ENCODE measurements around the gene PDZD2. TPM values are rescaled to one million over a fixed set of nuclear protein-coding genes. Genes with fewer than 3 reads are reported as not detected.

Gene PDZD2
- total RNA-seq, 1 experiment from 2014 or later = 23.0 TPM

- intact Hi-C loops (cut with micrococcal nuclease) = no loop called here
- CTCF ChIA-PET = interaction anchor here (1.0 to 2.7 kb wide), 2 partner anchors 16 to 265 kb away, joined by 3 to 10 read pairs; no protein-coding TSS in a partner anchor
- TF ChIP-seq CTCF (IDR thresholded peaks at IDR 0.05; ENCODE audit: unreplicated experiment) = no peak
- no peak for DNase-seq (ENCODE audit: unreplicated experiment)
- POLR2A ChIA-PET = interaction anchor here (1.0 kb wide), 1 partner anchor 13 kb away, joined by 3 read pairs; no protein-coding TSS in a partner anchor
- H3K4me1 Mint-ChIP-seq (ENCODE audit: insufficient read depth, unreplicated experiment) = no peaks in the 10 kb centered on the region
- peaks cover 76% of the 10 kb centered on the region for H3K36me3 Mint-ChIP-seq (ENCODE audit: insufficient read depth, unreplicated experiment)
- H3K27ac Mint-ChIP-seq (ENCODE audit: low read depth, unreplicated experiment) = no peak overlapping the region
- no peaks in the 10 kb centered on the region for H3K27me3 Mint-ChIP-seq (ENCODE audit: insufficient read depth, unreplicated experiment)
- no TSS peak for BruUV-seq (replicated peaks)
- H3K4me3 Mint-ChIP-seq (ENCODE audit: unreplicated experiment) = no peak overlapping the region
- H3K9me3 Mint-ChIP-seq (ENCODE audit: unreplicated experiment) = no peaks in the 10 kb centered on the region
These were observed 450.4 kb downstream of the PDZD2 start for GRCh38 chr5:32089146-32090000.

- no peaks in the 10 kb centered on the region for H3K4me1 Mint-ChIP-seq (ENCODE audit: insufficient read depth, unreplicated experiment)
- no peak overlapping the region for H3K27ac Mint-ChIP-seq (ENCODE audit: low read depth, unreplicated experiment)
- no TSS peak for BruUV-seq (replicated peaks)
- intact Hi-C loops (cut with micrococcal nuclease) = no loop called here
- H3K36me3 Mint-ChIP-seq (ENCODE audit: insufficient read depth, unreplicated experiment) = peaks cover 76% of the 10 kb centered on the region
- ChIA-PET POLR2A (no interaction called here), CTCF (interaction anchor here (0.7 to 4.1 kb wide), 4 partner anchors 16 to 521 kb away, joined by 3 to 68 read pairs (median 4); no protein-coding TSS in a partner anchor)
- TF ChIP-seq CTCF (IDR thresholded peaks at IDR 0.05; ENCODE audit: unreplicated experiment) = no peak
- no peaks in the 10 kb centered on the region for H3K27me3 Mint-ChIP-seq (ENCODE audit: insufficient read depth, unreplicated experiment)
- no peak for DNase-seq (ENCODE audit: unreplicated experiment)
- H3K4me3 Mint-ChIP-seq (ENCODE audit: unreplicated experiment) = no peak overlapping the region
- no peaks in the 10 kb centered on the region for H3K9me3 Mint-ChIP-seq (ENCODE audit: unreplicated experiment)
These were observed 451.3 kb downstream of the PDZD2 start for GRCh38 chr5:32090026-32090754.

- CTCF ChIA-PET = interaction anchor here (0.6 to 4.1 kb wide), 7 partner anchors 10 to 521 kb away, joined by 3 to 68 read pairs (median 3); no protein-coding TSS in a partner anchor
- intact Hi-C loops (cut with micrococcal nuclease) = no loop called here
- Mint-ChIP-seq H3K9me3 (ENCODE audit: unreplicated experiment) (no peaks in the 10 kb centered on the region), H3K27me3 (ENCODE audit: insufficient read depth, unreplicated experiment) (no peaks in the 10 kb centered on the region), H3K4me3 (ENCODE audit: unreplicated experiment) (no peak overlapping the region), H3K4me1 (ENCODE audit: insufficient read depth, unreplicated experiment) (no peaks in the 10 kb centered on the region), H3K36me3 (ENCODE audit: insufficient read depth, unreplicated experiment) (peaks cover 77% of the 10 kb centered on the region), H3K27ac (ENCODE audit: low read depth, unreplicated experiment) (no peak overlapping the region)
- no peak for TF ChIP-seq CTCF (IDR thresholded peaks at IDR 0.05; ENCODE audit: unreplicated experiment)
- no TSS peak for BruUV-seq (replicated peaks)
- no peak for DNase-seq (ENCODE audit: unreplicated experiment)
- POLR2A ChIA-PET = no interaction called here
These were observed 451.8 kb downstream of the PDZD2 start for GRCh38 chr5:32090755-32091128.
